GM12892 (cell line): ENCODE results near the gene BGN.

Experiments used
- POLR2A ChIP-seq: IDR thresholded peaks from 2 replicates; pipeline ENCODE4 v1.6.1; 2011; ENCODE audit warnings: low read depth, low read length, control low read depth
- POLR2AphosphoS5 ChIP-seq: IDR thresholded peaks from 2 replicates; pipeline ENCODE4 v1.6.1; 2011; ENCODE audit warnings: low read depth, low read length, control low read depth
- TAF1 ChIP-seq: IDR thresholded peaks from 2 replicates; pipeline ENCODE4 v1.6.1; 2011; ENCODE audit warnings: low read depth, mild to moderate bottlenecking, control low read depth, low read length, borderline replicate concordance

- TF ChIP-seq POLR2A (no peak), TAF1 (no peak), POLR2AphosphoS5 (no peak)
Observed at GRCh38 chrX:153522259-153522658, 27.5 kb downstream of the BGN start.
